HG03571 (cell line): ENCODE results near the gene FRK.
"Not testable (repeated sequence)": the region's sequence is repeated elsewhere in the genome, so short reads cannot be mapped to it uniquely, and the experiment has no call there.

Source experiments
- ATAC-seq: cut with Tn5 transposase; IDR thresholded peaks from one replicate; pipeline ENCODE4 v1.9.1; 2021; ENCODE audit not compliant: unreplicated experiment

FRK gene

DNA sequence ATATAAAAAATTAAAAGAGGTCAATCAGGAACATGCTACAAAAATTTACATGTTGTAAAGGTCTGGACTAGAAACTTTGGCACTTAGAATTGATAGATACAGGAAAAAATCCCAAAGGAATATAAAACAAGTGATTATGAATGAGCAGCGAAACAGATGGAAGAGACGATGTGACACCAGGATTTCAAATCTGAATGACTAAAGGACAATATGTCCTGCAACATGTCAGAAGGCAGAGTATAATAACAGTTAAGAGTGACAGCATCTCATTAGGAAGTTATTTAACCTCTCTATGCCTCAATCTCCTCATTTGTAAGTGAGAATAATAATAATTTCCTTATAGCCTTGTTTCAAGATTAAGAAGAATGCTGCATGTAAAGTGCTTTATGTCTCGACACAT lies 50.3 kb downstream of the FRK start:
- ATAC-seq: no peak

DNA sequence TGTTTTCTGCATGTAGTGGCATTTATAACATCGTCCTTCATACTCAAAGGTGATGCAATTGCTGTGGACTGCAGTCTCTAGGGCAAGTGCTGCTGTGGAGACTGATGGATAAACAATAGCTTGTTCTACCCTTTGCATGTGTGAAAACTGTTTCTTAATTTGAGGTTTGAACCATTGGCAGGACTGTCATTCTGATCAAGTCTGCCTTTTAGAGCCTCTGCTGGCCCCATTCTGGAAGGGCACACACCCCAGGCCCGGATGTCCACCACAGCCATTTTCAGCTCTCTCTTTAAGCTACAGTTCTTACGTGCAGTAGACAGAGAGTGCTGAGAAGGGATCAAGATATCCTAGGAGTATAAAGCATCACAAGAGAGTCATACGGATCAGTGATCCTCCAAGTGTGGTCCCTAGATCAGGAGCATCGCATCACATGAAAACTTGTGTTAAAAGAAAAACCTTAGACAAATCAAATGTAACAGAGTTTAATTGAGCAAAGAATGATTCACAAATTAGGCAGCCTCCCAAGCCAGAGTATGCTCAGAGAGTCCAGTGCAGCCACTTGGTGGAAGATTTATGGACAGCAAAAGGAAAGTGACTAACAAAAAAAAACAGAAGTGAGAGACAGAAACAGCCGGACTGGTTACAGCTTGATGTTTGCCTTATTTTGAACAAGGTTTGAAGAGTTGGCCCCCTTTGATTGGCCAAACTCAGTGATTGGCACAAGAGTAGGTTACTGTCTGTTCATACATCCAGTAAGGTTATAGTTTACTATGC lies 52.0 kb downstream of the FRK start:
- ATAC-seq: peak; percentile 46

DNA sequence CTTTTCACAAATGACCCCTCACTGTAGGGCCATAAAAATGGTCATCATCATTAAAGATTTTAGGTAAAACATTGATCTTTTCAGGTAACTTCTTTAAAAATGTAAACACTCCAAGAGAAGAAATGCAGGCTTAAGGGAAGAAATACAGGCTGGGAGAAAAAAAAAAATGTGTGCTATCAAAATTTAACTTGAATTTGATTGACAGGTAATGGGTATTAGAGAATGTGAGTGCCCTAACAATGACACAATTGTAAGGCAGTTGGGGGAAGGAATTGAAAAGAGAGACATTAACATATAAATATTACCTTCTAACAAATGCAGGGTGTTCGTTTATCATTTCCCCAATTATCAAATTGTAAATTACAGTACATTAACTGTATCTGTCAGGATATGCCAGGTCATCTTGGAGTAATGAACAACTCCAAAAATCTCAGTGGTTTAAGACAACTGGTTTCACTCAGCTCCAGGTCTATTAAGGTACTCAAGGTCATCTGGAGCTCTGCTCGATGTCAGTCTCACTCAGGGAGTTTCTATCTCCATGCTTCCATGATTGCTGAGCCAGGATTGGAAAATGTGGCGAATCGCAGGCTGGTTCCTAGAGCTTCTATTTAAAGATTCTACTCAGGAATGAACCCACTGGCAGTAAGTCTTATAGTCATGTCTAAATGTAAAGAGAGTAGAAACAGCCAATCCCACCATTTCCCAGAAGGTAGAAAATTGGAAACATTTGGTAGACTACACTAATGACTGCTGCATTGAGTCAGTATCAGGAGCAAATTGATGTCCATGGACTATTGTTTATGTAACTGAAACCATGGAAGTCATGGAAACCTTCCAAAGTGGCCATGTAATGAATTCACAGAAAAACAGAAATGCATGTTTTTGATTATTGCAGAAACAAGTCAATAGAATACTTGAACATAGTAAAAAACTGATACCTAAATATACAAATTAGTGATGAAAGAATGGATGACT lies 55.6 kb downstream of the FRK start:
- ATAC-seq: no peak

DNA sequence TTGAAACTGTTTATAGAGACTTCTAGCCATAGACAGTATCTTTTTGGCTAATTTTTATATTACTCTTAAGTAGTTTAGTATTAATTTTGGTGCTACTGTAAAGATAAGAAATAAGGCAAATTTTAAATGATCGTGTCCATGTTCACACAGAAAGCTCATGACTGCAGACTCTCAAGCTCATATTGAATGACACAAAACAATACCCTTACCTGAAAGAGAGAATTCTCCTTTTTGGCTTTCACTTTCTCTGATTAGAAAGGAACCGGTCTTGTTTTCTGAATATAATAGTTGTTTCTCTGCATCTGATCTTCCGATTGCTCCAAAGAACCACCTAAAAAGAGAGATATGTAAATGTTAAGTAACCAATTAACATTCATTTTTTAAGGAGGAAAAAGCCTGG lies 57.0 kb downstream of the FRK start:
- peak; percentile 89 for ATAC-seq

DNA sequence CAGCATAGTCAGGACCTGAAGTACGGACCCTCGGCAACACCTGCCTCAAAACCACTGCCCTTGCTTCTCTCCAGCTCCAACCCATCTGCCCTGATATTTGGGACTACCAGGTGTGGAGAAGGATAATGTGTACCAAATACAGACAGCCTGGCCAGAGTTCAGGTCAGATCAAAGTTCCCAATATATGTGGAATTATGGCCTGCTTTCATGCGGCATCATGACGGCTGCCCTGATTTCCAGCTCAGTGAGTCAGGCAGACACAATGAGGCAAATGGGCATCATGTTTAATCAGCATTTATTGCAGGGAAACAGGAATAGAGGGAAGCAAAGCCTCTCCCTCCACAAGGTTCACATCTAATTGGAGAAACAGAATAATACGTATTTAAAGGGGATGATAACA lies 57.9 kb downstream of the FRK start:
- ATAC-seq: no peak

DNA sequence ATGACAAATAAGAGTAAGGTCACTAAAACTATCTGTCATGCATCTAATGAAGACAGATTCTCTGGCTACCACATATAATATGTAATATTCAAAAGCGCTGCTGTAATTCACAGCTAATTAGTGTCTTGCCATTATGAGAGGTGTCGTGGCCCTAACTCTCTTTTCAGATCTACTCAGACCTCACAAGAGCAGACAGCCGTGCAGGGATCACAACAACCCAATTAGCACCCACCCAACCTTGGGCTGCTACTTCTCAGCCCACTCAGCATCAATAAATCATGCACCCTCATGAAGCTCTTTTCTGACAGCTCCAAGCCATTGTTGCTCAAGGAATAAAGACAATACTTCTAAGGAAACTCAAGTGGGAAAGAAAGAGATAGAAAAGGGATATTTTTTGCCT lies 61.5 kb downstream of the FRK start:
- ATAC-seq: no peak

DNA sequence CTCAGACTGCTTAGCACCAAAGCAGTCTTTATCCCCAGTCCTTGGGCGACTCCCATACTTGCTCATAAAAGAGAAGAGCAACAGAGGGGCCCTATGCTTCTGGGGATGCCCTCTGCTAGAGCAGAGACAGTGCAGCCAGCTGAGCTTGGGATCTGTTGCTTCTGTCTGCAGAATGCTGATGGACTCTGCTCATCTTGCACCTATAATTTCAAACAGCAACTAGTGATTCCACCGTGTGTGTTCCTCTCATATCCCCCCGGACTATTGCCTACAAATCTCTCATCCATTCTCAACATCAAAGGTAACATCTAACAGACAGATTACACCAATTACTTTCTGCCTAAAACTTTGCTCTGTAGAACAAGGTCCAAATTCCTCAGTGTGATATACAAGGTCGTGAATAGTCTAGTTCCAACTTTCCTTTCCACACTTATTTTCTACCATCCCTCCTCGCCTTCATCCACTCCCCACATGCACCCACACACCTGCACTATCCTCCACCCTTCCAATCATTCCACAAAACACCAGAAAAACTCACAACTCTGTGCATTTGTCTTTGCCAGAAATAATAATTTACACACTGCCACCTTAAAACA lies 62.6 kb downstream of the FRK start:
- no peak for ATAC-seq

DNA sequence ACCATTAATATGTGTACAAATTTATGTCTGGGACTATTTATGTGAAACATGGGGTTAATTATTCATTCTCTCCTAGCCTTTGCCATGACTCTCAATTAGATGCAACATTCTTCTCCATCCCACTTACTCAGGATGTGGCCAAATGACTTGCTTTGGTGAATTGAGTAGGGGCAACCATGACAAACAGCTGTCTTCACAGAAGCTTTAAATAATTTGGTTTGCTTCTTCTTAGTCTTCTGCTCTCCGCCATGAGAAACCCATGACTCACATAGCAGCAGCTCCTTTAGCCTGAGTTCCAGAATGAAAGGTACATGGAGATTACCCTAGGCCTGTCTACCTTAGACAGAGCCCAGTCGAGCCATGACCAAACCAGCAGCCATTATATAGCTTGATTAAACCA lies 74.7 kb downstream of the FRK start:
- no peak for ATAC-seq

DNA sequence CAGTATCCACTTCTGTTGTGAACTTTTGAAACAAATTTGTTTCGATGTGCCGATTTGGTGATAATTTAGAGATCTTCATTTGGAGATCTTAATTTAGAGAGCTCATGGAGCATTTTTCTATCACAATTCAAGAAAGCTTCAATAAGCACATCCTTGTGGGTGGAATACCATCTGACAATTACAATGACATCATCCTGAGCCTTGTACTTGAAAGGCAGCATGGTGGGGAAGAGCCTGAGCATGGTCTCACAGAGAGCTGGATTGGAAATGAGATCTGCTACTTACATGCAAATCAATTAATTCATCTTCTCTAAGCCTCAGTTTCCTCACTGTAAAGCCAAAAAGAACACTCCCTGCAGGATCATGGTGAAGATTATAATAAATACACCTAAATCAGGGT lies 75.9 kb downstream of the FRK start:
- no peak for ATAC-seq

DNA sequence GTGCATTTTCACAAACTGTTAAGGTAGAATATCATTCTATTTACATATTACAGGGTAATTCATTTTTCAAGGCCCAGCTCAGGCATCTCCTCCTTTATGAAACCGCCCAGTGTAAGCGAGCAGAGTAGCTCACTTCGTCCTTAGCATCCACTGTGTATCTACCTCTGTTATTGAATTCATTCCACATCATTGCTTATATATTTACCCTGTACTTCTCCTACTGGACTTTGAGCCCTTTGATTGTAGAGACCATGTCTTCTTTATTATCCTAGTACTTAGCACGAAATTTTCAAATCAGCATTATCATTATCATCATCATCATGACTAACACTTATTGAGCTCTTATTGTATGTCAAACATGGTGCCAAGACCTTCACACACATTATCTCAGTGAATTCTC lies 76.7 kb downstream of the FRK start:
- no peak for ATAC-seq

DNA sequence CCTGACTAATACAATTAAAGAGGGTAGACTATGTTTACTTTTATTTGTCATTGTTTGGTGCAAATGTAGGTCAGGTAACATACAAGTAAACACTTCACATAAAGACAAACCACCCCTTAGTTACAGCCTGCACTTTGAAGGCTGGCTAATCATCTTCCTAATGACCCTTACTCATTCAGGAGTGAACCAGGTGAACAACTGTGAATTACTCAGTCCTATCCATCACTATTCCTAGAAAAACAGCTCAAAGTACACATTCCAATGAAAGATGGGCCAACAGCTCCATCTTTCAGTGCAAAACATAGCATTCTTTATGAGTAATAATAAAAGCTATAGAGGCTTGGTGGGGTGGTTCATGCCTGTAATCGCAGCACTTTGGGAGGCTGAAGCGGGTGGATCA lies 78.2 kb downstream of the FRK start:
- no peak for ATAC-seq

DNA sequence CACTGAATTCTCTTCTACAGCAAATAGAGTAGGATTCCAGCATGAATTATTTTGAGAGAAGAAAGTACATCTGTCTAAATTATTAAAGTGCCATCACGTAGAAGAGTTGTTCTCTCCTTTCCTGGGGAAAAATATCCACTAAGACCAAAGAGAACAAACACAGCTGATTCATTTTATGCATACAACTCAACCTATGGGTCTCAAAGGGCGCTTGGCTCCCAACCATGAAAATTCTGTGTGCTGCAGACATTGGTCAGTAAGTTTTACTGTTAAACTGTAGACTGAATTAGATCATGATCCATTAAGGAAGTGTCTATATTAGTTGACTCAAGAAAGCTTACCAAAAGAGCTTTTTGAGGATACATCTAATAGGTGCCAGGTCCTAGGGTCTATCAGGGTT lies 83.5 kb downstream of the FRK start:
- no peak for ATAC-seq

DNA sequence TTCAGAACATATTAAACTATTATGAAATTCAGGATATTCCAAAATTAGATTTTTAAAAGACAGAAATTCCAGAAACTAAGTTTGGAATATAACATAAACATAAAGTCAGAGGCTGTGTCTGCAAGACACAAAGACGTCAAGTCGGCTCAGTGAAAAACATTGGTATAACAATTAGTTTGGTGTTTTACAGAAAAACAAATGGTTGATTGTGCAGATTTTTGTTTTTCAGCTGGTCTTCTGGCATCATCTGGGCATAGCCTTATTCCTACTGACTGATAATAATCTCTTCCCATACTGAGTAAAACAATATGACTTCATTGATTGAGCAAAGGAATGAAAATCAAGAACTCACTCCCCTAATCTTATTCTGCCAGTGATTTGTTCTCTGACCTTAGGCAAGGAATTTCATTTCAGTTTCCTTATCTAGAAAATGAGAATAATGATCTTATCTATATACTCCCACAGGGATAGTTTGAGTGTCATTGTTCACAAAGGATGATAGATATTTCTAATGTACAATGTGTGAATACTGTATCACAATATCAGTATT lies 84.3 kb downstream of the FRK start:
- no peak for ATAC-seq

DNA sequence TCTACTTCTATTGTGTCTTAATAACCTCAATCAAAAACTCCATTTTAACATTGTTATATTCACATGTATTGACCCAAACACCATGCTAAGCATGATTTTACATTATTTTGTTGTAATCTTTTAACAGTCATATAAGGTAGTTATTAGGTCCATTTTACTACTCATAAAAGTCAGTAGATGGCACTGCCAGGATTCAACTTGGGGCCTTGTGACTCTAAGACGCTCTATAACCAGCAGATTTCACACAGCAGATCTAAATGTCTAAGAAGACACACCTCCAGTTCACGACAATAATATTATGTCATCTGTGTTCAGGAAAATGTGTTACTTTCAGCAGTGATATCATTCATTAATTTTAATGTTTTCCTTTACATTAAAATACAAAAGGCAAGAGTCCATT lies 88.0 kb downstream of the FRK start:
- ATAC-seq: no peak

DNA sequence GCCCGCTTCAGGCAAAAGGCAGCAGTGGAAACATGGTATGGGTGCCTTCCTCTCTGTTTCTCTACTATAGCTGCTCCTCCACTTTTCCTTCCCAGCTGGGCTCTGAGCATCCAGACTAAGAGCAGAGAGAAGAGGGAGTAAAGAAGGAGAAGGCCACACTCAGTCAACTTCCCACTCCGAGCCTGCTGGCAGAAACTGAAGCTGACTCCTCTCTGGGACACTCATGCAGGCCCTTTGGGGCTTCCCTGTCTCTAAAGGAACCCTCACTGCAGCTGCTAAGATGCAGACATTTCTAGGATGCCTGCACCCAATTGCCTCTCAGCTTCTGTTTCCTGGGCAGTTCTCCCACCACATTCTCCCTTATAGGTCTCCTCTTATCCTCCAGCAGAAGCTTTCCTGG lies 88.9 kb downstream of the FRK start:
- ATAC-seq: no peak

DNA sequence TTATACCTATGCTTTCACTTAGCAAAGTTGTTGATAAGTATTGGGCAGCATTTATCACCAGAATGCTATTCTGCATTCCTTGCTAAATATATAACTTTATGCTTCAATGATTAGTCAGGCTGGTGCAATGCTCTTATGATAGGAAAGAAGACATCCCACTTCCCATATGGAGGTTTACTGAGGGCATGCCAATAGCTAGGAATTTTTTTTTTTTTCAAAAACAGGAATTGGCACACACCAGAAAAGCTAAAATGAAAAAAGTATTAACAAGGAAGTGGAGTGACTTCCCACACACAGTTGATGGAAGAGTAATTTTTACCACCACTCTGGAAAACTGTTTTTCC lies 90.8 kb downstream of the FRK start:
- no peak for ATAC-seq

DNA sequence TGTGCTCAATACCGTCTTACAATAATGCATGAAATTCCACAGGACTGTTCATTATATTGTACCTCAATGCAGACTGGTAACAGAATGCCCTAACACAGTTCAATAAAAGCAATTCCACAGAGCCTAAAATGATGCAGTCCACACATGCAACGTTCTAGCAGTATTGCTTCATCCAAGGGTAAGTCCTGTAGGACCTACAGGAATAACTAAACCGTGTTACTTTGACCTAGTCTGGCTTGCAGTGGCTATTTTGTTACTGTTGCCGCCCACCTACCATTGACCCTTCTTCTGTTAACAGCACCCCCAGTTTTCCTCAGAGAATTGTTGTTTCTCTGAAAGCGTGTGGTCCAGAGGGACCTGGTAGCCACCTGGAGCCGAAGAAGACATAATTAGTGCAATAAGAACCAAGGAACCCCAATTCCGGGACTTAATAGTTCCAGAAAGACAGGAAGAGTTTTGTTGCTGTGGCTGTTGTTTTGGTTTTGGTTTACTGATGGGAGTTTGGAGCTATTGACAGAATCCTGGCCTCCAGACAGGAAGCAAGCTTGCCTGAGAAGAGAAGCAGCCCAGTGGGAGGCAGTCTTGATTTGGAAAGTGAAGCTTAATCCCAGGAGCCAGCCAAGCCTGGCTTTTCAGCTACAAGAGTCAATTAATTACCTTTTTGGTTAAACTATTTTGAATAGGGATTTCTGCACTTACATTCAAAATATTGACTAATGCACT lies 91.3 kb downstream of the FRK start:
- no peak for ATAC-seq

DNA sequence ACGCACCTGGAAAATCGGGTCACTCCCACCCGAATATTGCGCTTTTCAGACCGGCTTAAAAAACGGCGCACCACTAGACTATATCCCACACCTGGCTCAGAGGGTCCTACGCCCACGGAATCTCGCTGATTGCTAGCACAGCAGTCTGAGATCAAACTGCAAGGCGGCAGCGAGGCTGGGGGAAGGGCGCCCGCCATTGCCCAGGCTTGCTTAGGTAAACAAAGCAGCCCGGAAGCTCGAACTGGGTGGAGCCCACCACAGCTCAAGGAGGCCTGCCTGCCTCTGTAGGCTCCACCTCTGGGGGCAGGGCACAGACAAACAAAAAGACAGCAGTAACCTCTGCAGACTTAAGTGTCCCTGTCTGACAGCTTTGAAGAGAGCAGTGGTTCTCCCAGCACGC lies 100.4 kb downstream of the FRK start:
- not testable (repeated sequence) for ATAC-seq

DNA sequence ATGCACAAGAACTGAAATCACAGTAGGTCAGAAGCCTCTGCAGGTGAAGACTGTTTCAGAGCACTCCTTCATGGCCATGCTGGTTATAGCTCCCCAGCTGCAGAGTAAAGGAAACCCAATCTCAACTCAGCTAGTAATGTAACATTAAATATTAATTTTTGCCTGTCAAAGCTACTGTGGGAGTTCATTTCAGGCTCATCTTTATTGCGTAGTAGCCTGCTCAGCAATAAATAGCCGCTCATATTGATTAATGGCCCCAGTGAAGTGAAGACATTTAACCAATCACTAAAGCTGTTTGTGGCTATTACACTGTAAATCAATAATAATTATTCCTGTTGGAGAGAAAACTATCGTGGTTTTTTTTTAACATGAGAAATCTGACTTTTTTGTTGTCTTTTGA lies 101.7 kb downstream of the FRK start:
- no peak for ATAC-seq

DNA sequence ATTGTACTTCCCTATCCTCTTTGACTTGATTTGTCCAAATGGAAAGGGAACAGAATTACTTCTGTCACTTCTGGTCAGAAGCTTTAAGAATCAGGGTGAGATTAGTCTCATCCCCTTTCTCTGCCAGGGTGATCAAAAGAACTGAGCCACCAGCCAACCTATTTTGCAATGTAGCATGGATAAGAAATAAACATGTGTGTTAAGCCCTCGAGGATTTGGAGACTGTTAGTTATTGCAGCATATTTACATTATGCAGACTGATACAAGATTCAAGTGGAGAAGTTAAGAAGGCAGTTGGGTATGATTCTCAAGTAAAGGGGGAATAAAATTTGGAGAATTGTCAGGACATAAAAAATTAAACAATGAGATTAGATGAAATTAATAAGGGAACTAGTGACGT lies 106.0 kb downstream of the FRK start:
- ATAC-seq: no peak

DNA sequence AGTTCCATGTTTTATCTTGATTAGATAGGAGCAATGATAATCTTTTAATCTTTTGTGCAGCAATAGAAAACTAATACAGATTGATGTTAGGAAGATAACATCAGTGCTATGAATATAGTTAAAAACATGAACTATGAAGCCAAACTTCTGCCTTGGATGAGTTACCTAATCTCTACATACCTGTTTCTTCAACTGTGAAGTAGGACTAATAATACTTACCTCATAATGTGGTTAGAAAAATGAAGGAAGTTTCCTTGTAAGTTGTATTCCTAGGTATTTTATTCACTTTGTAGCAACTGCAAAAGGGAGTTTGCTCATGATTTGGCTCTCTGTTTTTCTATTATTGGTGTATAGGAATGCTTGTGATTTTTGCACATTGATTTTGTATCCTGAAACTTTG lies 111.9 kb downstream of the FRK start:
- no peak for ATAC-seq
